VCaP (cell line): ENCODE measurements around the gene CNMD.
"Not testable (repeated sequence)": the region's sequence is repeated elsewhere in the genome, so short reads cannot be mapped to it uniquely, and the experiment has no call there.

Experiments used
- H3K27ac ChIP-seq: fragments of 450-650 bp; 2 replicates; pipeline ENCODE4 v1.5.1; 2017
- CTCF ChIP-seq: fragments of 450-650 bp; conservative IDR thresholded peaks from 2 replicates; pipeline ENCODE4 v1.5.1; 2017; ENCODE audit warnings: mild to moderate bottlenecking, moderate library complexity

The CNMD gene

DNA sequence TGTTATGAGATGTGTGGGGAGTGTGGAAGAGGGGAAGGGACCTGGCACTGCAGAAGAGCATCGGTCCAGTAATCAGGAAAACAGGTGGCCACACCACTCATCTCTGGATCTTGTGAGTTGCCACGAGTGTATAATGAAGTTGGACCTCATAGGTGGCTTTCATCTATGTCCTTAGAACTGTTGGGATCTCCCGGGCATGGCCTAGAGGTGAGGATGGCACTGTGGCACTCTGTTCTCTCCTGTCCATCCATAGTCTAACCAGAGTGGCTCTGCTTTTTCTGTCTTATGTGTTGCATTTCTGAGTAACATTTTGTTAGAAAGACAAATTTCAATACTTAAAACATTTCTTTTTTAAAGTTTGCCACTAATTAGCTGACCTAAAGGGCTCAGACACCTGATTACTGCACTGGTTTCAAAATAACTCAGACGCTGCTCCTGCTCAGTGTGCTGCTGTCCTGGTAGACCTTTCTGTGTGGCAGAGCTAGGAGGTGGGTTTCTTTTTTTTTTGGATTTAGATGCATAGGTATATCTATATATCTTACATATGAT, 5.5 kb downstream of the CNMD start:
- no peak overlapping the region for H3K27ac ChIP-seq
- no peak for TF ChIP-seq CTCF

- TF ChIP-seq CTCF = no peak
- H3K27ac ChIP-seq = peak overlapping the region; percentile 18; the same call in 1 of the 2 replicates
These were observed 13.4 kb downstream of the CNMD start for GRCh38 chr13:52726258-52726657.

- H3K27ac ChIP-seq = peak overlapping the region; percentile 18; the same call in 1 of the 2 replicates
- TF ChIP-seq CTCF = no peak
These were observed 14.3 kb downstream of the CNMD start for GRCh38 chr13:52725302-52725701.

DNA sequence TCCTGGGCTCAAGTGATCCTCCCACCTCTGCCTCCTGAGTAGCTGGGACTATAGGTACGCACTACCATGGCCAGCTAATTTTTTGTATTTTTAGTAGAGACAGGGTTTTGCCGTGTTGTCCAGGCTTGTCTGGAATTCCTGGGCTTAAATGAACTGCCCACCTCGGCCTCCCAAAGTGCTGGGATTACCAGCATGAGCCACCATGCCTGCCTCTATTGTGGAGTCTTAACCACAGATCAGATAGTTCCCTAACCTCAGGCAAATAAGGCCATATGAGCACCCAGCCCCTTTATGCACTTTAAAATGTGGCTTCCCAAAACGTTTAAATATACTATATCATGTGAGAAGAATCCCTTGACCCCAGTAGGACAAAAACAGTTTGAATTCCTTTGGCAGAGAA, 16.4 kb downstream of the CNMD start:
- no peak for TF ChIP-seq CTCF
- H3K27ac ChIP-seq = no peak overlapping the region

DNA sequence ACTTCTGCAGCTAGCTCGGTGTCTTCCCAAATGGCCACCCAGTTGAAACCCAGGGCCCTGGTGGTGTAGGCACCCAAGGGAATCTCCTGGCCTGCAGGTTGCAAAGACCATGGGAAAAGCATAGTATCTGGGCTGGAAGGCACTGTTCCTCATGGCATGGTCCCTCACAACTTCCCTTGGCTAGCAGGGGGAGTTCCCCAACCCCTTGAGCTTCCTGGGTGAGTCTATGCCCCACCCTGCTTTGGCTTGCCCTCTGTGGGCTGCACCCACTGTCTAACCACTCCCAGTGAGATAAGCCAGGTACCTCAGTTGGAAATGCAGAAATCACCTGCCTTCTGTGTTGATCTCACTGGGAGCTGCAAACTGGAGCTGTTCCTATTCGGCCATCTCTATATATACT, 18.3 kb downstream of the CNMD start:
- not testable (repeated sequence) for H3K27ac ChIP-seq

- not testable (repeated sequence) for H3K27ac ChIP-seq
These were observed 18.7 kb downstream of the CNMD start for GRCh38 chr13:52720904-52721303.

- no peak for TF ChIP-seq CTCF
- no peak overlapping the region for H3K27ac ChIP-seq
These were observed 25.7 kb downstream of the CNMD start for GRCh38 chr13:52713894-52714293.

DNA sequence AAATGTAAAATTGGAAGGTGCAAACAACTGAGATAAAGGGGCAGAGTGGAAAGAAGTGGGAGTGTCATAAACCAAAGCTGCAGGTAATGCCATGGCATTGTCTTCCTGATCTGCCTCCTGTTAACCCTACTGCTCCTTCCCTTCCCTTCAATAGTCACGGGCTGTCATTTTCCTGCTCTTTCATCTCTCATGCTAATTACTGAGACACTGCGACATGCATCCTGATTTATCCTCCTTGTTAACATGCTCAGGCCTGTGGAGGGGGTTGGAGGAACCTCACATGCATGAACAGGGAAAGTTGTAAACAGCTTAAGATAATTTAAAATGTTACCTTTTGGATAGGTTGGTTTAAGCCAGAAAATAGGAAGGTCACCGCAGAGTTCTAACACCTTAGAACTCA, 27.2 kb downstream of the CNMD start:
- H3K27ac ChIP-seq = no peak overlapping the region
- no peak for TF ChIP-seq CTCF

DNA sequence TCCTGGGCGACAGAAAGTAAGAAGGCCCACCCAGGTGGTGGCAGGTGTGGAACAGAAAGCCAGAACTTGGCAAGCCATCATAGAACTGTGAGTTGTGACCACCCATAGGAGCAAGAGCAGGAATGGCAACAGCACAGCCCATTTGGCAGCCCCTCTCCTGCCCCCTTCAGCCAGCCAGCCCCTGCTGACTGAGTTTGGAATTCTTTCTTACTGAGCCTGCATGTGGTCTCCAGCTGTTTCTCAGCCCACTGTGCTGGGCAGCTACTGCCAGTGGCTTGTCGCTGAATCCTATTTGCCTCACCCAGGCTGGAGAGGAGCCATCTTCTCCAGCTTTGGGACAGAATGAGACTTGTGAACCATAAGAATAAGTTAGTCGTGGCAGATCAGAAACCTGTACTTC, 28.3 kb downstream of the CNMD start:
- TF ChIP-seq CTCF = no peak
- no peak overlapping the region for H3K27ac ChIP-seq

GRCh38 chr13:52708266-52708665, 31.4 kb downstream of the CNMD start:
- not testable (repeated sequence) for H3K27ac ChIP-seq
